ENCODE measurements around the gene ATP9B. TPM values are rescaled to one million over a fixed set of nuclear protein-coding genes. Genes with fewer than 3 reads are reported as not detected.

The ATP9B gene
- total and polyA plus RNA-seq, 10 of the 15 experiments (the other 5 are each of a cell fraction or from before 2014, with no cell fraction given) = 0.74 to 20.7 (median 12.9) TPM

GRCh38 chr18:79405781-79406575 lies 336.8 kb downstream of the ATP9B start (continued):
- TF ChIP-seq CEBPZ (IDR thresholded peaks at IDR 0.05; ENCODE audit: low read depth, low read length) (no peak), EZH2 (IDR thresholded peaks at IDR 0.05; ENCODE audit: borderline replicate concordance, control insufficient read depth, low read depth, low read length) (no peak), CREM (IDR thresholded peaks at IDR 0.05; ENCODE audit: low read depth) (peak; percentile 89), EGR1 (IDR thresholded peaks at IDR 0.05; ENCODE audit: borderline replicate concordance in 1 of 2, low read depth in 2 of 2, low read length in 2 of 2) (no peak), SKIL (IDR thresholded peaks at IDR 0.05; ENCODE audit: low read depth, poor library complexity, severe bottlenecking) (no peak), YY1 (IDR thresholded peaks at IDR 0.05; ENCODE audit: low read depth, low read length) (no peak), BCL11A (IDR thresholded peaks at IDR 0.05; ENCODE audit: low read depth, low read length) (0 out of 2 replicates have a peak, but pooled peaks have one; percentile 12), ASH2L (IDR thresholded peaks at IDR 0.05; ENCODE audit: borderline replicate concordance, low read depth) (no peak), PAX5 (IDR thresholded peaks at IDR 0.05; ENCODE audit: borderline replicate concordance, low read depth, low read length) (0 out of 2 replicates have a peak, but pooled peaks have one; percentile 25), MAX (IDR thresholded peaks at IDR 0.05; ENCODE audit: low read depth, low read length) (no peak; the same call in 1 of the 2 replicates), BHLHE40 (IDR thresholded peaks at IDR 0.05; ENCODE audit: borderline replicate concordance in 1 of 2, low read depth in 2 of 2, low read length in 1 of 2) (peak; percentile 52 to 80; a peak in 3 of 4 replicates), BACH1 (IDR thresholded peaks at IDR 0.05; ENCODE audit: borderline replicate concordance) (no peak), ELK1 (IDR thresholded peaks at IDR 0.05; ENCODE audit: low read depth, low read length) (peak; percentile 74; the same call in 1 of the 2 replicates), TBL1XR1 (IDR thresholded peaks at IDR 0.05; ENCODE audit: low read depth, low read length) (no peak), ZNF24 (IDR thresholded peaks at IDR 0.05) (no peak), SPI1 (IDR thresholded peaks at IDR 0.05; ENCODE audit: borderline replicate concordance, insufficient read depth, low read depth, low read length) (peak; percentile 80; the same call in 1 of the 2 replicates), ZNF207 (IDR thresholded peaks at IDR 0.05; ENCODE audit: borderline replicate concordance) (no peak), CTCF (IDR thresholded peaks at IDR 0.05 in 2 of 3, conservative IDR thresholded peaks at IDR 0.05 in 1 of 3; ENCODE audit: control insufficient read depth in 2 of 3, extremely low read depth in 1 of 3, insufficient read depth in 1 of 3, low read depth in 3 of 3, low read length in 3 of 3) (0 out of 6 replicates have a peak, but pooled peaks of 1 of the 3 experiments have one; percentile 6), ZSCAN29 (IDR thresholded peaks at IDR 0.05) (no peak), IKZF2 (IDR thresholded peaks at IDR 0.05) (peak; percentile 11 to 51; a peak in 2 of 4 replicates)
